Embryonic facial prominence (tissue), 1 donor: ENCODE data around the gene BMAL1.

ENCODE experiments used
- DNase-seq: peaks from one replicate; pipeline ENCODE4 v3.0.0-alpha.2; 2016; ENCODE audit errors: extremely low spot score

Gene BMAL1

DNA sequence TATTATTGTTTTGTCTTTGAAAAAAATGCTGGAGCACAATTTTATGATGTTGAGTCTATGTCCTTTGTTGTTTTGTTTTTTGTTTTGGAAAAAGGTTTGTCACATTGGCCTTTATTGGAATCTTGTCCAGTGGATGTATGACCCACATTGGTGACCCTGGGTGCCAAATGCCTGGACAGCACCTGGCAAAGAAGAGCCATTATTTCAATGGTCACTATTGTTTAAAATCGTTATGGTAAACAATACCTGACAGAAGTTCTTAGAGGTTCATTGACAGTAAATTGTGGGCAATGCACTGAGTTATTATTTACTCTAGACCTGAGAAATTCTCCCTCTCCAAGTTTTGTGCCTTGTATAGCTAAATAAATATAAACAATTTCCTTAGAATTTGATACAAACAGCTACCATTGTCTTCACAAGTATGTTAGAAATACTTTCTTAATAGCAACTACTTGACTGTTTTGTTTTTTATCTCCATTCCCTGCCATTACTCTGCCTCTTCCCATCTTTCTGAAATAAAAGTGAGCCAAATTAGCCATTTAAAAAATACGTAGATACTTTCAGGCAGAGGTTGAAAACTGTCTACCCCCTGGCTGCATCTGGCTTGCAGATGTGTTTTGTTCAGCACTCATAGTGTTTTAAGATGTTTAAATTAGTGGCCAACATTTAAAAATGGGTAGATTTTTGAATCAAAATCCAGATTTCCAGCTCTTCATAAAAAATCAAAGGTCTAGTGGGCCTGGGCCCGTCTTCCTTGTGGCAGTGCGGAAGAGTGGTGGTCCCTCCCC, 39.9 kb downstream of the BMAL1 start:
- DNase-seq = no peak

GRCh38 chr11:13318498-13319295, 41.1 kb downstream of the BMAL1 start:
- no peak for DNase-seq

DNA sequence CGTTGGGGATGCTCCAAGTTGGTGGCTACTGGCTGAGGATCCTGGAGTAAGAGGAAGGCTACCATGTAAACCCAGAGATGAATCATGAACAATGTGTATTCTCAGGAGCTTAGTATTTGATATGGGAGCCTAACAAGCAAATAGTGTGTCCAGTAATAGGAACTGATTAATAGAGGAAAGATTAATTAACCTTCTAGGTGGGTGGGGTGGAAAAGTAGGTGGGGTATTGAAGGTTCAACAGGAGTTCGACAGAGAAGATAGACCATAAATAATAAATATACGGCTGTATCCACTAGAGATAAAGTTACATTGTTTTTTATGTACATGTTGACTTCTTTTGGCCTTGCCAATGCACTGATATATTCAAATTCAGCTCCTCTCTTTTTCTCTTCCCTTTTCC, 43.1 kb downstream of the BMAL1 start:
- no peak for DNase-seq

- DNase-seq = no peak
These were observed 43.8 kb downstream of the BMAL1 start for GRCh38 chr11:13321431-13321830.

- DNase-seq = no peak
These were observed 46.6 kb downstream of the BMAL1 start for GRCh38 chr11:13324141-13324540.

GRCh38 chr11:13324709-13325108, 47.1 kb downstream of the BMAL1 start:
- no peak for DNase-seq

GRCh38 chr11:13327421-13327820, 49.8 kb downstream of the BMAL1 start:
- no peak for DNase-seq

- DNase-seq = no peak
These were observed 50.7 kb downstream of the BMAL1 start for GRCh38 chr11:13328286-13328685.

DNA sequence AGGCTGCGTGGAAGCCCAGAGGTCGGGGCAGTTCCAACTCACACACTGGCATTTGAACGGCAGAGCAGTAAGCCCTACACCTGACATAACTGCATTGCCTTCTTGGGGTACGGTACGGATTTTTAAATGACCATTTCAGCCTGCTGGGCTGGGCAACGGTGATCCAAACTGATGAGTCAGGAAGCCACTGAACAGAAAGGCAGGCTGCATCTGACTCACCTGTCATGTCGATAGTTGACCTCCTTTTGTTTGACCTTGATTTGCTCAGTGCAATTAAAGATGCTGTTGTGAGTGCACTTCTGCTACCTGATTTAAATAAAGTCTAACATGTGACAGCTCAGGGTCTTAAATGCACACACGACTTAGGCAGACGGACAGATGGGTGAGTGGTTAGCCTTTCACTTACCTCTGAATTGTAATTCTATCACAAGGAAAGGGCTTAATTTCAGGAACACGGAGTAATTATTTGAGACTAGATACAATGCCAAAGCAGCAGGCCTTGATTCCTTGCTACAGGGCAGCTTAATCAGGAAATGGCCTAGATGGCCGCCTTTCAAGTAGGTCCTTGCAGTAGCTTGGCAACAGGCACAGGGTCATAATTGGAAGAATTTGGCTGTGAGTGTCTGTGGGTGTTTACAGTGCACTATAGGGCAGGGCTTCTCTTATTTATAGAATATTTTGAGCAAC, 52.2 kb downstream of the BMAL1 start:
- DNase-seq = no peak

DNA sequence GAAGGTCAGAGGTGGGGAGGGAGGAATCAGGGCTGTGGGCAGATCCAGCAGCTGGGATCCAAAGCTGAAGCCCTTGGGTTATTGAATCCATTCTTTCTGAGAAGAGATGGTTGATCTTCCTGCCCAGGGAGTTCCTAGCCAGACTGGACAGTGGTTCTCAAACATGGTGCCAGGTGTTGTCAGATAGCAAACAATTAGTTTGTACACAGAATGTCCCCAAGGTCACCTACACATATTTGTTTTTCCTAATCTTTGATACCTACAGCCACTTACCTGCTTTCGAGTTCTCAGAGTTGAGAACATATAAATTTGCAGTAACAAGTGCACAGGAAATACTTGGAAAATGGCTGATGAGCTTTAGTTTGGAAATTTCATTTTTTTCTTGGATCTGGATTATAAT, 54.5 kb downstream of the BMAL1 start:
- no peak for DNase-seq

DNA sequence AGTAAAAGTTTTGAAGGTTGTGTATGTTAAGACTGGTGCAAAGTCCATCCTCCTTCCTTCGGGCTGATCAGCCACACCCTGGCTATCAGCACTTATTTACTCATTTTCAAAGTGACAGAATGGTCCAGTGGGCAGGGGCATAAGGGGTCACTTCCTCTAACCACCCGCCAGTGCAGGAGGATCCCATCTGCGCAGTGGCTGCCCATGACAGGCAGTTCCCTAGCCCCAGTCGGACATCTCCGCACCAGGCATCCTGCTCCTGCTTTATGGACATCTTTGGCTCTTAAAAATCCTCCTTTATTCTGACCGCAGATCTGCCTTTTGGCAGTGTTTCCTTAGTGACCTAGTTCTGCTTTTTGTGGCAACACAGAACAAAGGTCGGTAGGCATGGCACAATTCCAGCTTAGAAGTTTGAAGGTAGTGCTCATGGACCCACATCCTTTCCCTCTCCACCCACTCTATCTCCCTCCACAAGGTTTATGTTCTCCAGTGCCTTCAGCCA, 55.9 kb downstream of the BMAL1 start:
- DNase-seq = no peak

- DNase-seq = no peak
These were observed 56.6 kb downstream of the BMAL1 start for GRCh38 chr11:13334034-13334786.

GRCh38 chr11:13335319-13335718, 57.7 kb downstream of the BMAL1 start:
- no peak for DNase-seq

DNA sequence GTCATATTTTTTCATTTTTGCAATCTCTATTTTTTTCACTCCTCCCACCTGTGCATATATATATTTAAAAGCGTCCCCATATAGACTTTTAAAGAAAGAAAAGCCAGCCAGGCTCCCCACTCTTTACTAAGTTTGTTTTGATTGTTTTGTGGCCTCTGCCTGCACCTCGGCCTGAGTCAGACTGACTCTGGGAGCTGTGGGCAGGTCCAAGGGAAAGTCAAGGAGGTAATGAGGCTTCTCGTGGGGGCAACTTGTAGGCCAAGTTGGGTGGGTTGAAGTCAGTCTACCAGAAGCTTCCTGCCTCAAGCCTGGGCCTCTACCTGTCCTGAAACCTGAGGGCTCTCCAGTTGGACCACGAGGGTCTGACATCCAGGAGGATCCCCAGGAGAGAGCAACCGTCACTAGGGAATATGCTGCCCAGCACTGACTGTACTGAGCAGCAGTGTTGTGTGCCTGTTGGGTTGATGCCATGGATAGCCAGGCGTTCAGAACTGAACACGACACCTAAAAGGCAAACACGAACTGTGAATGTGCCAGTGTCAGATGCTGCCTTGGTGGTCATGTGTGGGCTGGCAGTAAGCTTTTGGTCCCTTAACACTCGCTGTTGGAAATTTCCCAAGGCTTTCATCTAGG, 58.8 kb downstream of the BMAL1 start:
- DNase-seq = no peak

DNA sequence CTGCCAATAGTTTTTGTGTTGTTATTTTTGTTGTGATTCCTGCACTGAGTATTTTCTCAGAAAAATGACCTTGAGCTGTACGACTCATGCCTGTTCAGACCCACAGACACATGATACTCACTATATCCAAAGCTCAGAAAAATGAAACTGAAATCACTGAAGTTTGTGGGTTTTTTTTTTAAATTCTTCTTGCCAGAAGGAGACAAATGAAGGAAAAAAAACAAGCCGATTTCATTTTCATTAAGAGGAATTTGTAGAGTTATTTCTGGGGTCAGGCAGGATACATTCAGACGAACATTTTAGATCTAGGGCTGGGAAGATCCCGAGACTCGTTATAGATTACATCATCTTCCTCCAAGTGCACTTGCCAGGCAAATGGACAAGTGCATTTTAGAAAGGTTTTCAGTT, 60.4 kb downstream of the BMAL1 start:
- DNase-seq = no peak

- DNase-seq = no peak
These were observed 61.0 kb downstream of the BMAL1 start for GRCh38 chr11:13338427-13339069.

DNA sequence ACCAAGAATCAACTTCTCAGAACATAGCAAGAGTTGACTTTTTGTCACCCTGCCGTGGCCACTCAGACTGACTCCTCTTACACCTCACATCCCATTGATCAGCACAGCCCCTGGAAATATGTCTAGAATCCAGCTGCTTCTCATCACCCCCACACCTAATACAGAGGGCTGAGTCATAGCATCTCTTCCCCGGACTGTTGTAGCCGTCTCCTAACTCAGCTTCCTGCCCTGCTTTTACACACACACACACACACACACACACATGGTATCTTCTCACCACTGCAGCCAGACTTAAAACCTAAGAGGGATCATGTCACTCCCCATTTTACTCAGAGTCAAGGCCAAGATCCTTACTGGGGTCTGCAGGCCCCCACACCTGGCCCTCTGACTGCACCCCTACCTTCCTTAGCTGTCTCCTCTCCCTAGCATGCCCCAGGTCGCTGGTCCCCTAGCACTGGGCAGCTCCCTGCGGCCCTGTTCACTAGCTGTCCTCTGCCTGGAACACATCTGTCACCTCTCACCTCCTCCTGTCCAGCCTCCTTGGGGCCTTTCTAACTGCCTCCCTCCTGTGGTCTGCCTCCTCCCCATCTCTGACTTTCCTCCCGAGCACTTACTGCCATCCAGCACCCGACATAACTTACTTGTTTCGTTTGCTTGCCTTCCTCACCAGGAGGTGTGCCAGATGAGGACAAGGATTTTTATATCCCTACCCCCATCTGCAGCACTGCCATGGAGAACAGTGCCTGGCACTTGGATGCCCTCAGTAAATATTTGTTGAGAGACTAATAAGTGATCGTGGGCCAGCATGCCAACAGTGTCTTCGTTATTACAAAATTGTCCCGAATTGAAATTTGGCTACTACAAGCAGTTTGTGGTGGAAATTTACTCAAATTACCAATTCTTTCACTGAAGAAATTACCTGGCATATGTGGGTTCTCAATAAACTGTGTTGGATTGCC, 61.9 kb downstream of the BMAL1 start:
- DNase-seq = no peak

GRCh38 chr11:13341026-13341425, 63.4 kb downstream of the BMAL1 start:
- DNase-seq = no peak

DNA sequence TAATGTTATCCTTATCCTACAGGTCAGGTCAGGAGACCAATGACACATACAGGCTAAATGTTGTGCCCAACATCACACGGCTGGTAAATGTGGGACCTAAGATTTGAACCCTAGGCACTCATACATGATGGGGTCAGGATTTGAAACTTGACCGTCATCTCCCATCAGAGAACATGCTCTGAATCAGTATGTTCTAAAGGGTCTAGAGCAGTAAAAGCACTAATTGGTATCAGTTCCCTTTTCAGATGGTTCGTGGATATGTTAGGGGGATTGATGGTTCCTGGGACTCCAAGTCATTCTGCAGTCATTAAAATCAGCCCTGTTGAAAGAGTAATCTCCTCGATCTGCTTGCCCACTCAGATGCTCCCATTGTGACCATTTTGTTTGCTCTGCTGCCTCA, 65.5 kb downstream of the BMAL1 start:
- no peak for DNase-seq
